Colonic mucosa (tissue), 4 donors: ENCODE measurements around the gene DRAM1. TPM values are rescaled to one million over a fixed set of nuclear protein-coding genes. Genes with fewer than 3 reads are reported as not detected.

ENCODE experiments used
- DNase-seq: peaks from one replicate; pipeline ENCODE4 v3.0.0-alpha.2; 2020
- H3K27ac ChIP-seq: fragments of 200-600 bp; one replicate; pipeline ENCODE4 v1.8.0; 2021
- H3K27me3 ChIP-seq: fragments of 200-600 bp; one replicate; pipeline ENCODE4 v1.8.0; 2021
- H3K36me3 ChIP-seq: fragments of 200-600 bp; one replicate; pipeline ENCODE4 v1.8.0; 2021
- H3K4me1 ChIP-seq: fragments of 200-600 bp; one replicate; pipeline ENCODE4 v1.8.0; 2021; ENCODE audit warnings: mild to moderate bottlenecking
- H3K4me3 ChIP-seq: fragments of 200-600 bp; one replicate; pipeline ENCODE4 v1.8.0; 2021
- H3K9ac ChIP-seq, 2 donors: one replicate each; pipeline ENCODE4 v1.7.0; 2013; ENCODE audit warnings: control low read depth in 2 of 2, low read depth in 2 of 2, low read length in 2 of 2
- H3K9me3 ChIP-seq: fragments of 200-600 bp; one replicate; pipeline ENCODE4 v1.8.0; 2021
- CTCF ChIP-seq: fragments of 200-600 bp; IDR thresholded peaks from one replicate; pipeline ENCODE4 v1.8.0; 2022; ENCODE audit warnings: antibody characterized with exemption, mild to moderate bottlenecking
- intact Hi-C: fragments of 100-400 bp; cut with DNase I; formaldehyde crosslinking; loops from one replicate; pipeline ENCODE4 v1.14.1; 2022
- total RNA-seq, 2 donors: library from RNA; stranded (reverse); fragmentation: NEBNext Ultra II Directional in 1 of 2; extraction: Animal tissue kit (Norgen Biotek cat#: 25700) in 1 of 2; gene quantifications; one replicate each; pipeline ENCODE4 v1.2.1, GENCODE V29; 2021
- donor health status: healthy.
- donor health status: DM: no; HTN: no; CAD: no.
- donor health status: DM: no; HTN: no; CAD: no.

The DRAM1 gene
- total RNA-seq, 2 donors from 2014 or later: 4.0 to 10.0 TPM

- intact Hi-C loops: loop anchor here (10.0 kb wide), 1 partner anchor 773 kb away; no protein-coding TSS in a partner anchor
- no peak for TF ChIP-seq CTCF
- DNase-seq: no peak
- H3K4me3 ChIP-seq: no peak overlapping the region
- no peak overlapping the region for H3K9ac ChIP-seq
- no peaks in the 10 kb centered on the region for H3K27me3 ChIP-seq
- H3K9me3 ChIP-seq: no peaks in the 10 kb centered on the region
- no peaks in the 10 kb centered on the region for H3K4me1 ChIP-seq
- no peak overlapping the region for H3K27ac ChIP-seq
- H3K36me3 ChIP-seq: no peaks in the 10 kb centered on the region
Measured at GRCh38 chr12:101931498-101932326, 54.3 kb downstream of the DRAM1 start.

- Histone ChIP-seq H3K4me1 (no peaks in the 10 kb centered on the region), H3K4me3 (no peak overlapping the region), H3K9me3 (no peaks in the 10 kb centered on the region), H3K9ac (no peak overlapping the region), H3K27me3 (no peaks in the 10 kb centered on the region), H3K27ac (no peak overlapping the region), H3K36me3 (no peaks in the 10 kb centered on the region)
- intact Hi-C loops: loop anchor here (10.0 kb wide), 1 partner anchor 771 kb away; no protein-coding TSS in a partner anchor
- TF ChIP-seq CTCF: no peak
- DNase-seq: no peak
Measured at GRCh38 chr12:101933866-101934514, 56.6 kb downstream of the DRAM1 start.

- intact Hi-C loops: loop anchor here (5.0 to 10.0 kb wide), 2 partner anchors 546 to 769 kb away; partner anchors contain the start of gene IGF1
- Histone ChIP-seq H3K27ac (peak overlapping the region; percentile 50), H3K4me1 (no peaks in the 10 kb centered on the region), H3K36me3 (no peaks in the 10 kb centered on the region), H3K27me3 (no peaks in the 10 kb centered on the region), H3K9me3 (no peaks in the 10 kb centered on the region), H3K9ac (peak overlapping the region in 1 of 2 donors; percentile 1), H3K4me3 (no peak overlapping the region)
- DNase-seq: no peak
- TF ChIP-seq CTCF: no peak
Measured at GRCh38 chr12:101935890-101936746, 58.7 kb downstream of the DRAM1 start.

- intact Hi-C loops: loop anchor here (5.0 to 10.0 kb wide), 2 partner anchors 543 to 765 kb away; partner anchors contain the start of gene IGF1
- no peak overlapping the region for H3K9ac ChIP-seq
- no peak overlapping the region for H3K4me3 ChIP-seq
- TF ChIP-seq CTCF: no peak
- H3K27ac ChIP-seq: no peak overlapping the region
- H3K4me1 ChIP-seq: no peaks in the 10 kb centered on the region
- no peaks in the 10 kb centered on the region for H3K36me3 ChIP-seq
- no peak for DNase-seq
- H3K27me3 ChIP-seq: no peaks in the 10 kb centered on the region
- no peaks in the 10 kb centered on the region for H3K9me3 ChIP-seq
Measured at GRCh38 chr12:101939306-101939705, 61.9 kb downstream of the DRAM1 start.

- H3K9ac ChIP-seq: no peak overlapping the region
- no peaks in the 10 kb centered on the region for H3K36me3 ChIP-seq
- H3K4me1 ChIP-seq: no peaks in the 10 kb centered on the region
- peak; percentile 29 for TF ChIP-seq CTCF
- peak; percentile 60 for DNase-seq
- no peaks in the 10 kb centered on the region for H3K27me3 ChIP-seq
- H3K4me3 ChIP-seq: no peak overlapping the region
- no peak overlapping the region for H3K27ac ChIP-seq
- intact Hi-C loops: loop anchor here (5.0 to 10.0 kb wide), 3 partner anchors 542 to 825 kb away; partner anchors contain the start of gene IGF1
- H3K9me3 ChIP-seq: no peaks in the 10 kb centered on the region
Measured at GRCh38 chr12:101939856-101940265, 62.5 kb downstream of the DRAM1 start.
